ENCODE results near the gene RHOT2.
"Not testable (repeated sequence)": the region's sequence is repeated elsewhere in the genome, so short reads cannot be mapped to it uniquely, and the experiment has no call there.

RHOT2 gene

GRCh38 chr16:712740-713250 lies 44.9 kb downstream of the RHOT2 start:
- TF ChIP-seq CTCF (conservative IDR thresholded peaks at IDR 0.05) = peak; percentile 48
- not testable (repeated sequence) for H3K27ac ChIP-seq

DNA sequence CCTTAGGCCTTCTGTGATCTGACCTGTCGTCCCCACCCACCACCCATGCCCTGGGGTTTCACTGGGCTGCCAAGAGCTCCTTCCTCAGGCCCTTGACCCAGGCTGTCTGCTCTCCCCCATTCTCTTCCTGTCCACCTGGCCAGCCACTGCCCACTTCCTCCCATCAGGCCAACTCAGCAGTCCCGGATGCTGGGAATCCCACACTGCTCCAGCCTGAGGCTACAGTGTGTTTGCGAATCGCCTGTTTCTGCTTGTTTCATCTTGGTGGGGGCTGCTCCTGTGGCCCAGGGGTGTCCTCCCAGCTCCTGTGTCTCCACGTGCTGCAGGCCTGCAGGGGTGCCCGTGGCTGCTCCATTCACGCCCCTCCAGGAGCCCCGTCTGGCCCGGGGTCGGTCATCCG lies 46.1 kb downstream of the RHOT2 start:
- H3K27ac ChIP-seq = peak overlapping the region; percentile 82
- TF ChIP-seq ZFX (IDR thresholded peaks at IDR 0.05) (no peak), CTCF (conservative IDR thresholded peaks at IDR 0.05) (no peak)

DNA sequence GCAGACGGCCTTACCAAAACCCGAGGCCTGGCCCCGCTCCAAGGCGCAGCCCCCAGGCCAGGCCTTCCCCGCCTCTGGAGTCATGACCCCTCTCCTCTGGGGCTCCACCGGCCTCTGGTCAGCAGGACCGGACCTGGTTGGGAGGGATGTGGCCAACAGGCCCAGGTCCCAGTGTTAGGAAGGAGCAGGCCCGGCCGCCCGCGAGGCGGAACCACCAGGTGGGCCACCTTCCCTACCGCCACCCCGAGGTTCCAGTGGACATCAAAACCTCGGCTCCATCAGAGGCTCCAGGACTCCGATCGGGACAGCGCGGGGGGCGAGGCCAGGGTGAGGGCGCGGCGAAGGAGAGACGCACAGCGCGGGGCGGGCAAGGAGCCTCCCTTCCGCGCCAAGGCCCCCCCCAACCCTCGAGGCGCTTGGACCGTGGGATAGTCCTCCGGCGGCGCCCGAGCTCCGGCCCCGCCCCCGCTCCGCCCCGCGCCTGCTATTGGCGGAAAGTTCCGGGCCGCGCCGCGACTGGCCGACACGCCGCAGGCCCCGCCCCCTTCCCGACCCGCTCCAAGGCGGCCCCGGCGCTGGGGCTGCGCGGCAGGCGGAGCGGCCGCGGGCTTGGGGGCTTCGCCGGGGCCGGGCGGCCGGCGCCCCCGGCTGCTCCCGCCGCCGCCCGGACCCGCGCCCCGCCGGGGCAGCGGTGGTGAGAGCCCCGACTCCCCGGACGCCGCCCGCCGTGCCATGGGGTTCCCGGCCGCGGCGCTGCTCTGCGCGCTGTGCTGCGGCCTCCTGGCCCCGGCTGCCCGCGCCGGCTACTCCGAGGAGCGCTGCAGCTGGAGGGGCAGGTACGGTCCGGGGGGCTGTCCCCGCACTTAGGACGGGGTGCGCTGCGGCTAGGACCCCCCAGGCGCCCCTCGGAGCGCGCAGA lies 46.9 kb downstream of the RHOT2 start, which contains the start of gene METRN:
Gene METRN (plus strand): TSS at position 561 of the 919 bp plus-strand sequence. CDS start 172 bp downstream, at position 733.
- TF ChIP-seq CTCF (conservative IDR thresholded peaks at IDR 0.05) (no peak), ZFX (IDR thresholded peaks at IDR 0.05) (no peak)
- peak within 1 kb of the TSS; percentile 82 for H3K27ac ChIP-seq

DNA sequence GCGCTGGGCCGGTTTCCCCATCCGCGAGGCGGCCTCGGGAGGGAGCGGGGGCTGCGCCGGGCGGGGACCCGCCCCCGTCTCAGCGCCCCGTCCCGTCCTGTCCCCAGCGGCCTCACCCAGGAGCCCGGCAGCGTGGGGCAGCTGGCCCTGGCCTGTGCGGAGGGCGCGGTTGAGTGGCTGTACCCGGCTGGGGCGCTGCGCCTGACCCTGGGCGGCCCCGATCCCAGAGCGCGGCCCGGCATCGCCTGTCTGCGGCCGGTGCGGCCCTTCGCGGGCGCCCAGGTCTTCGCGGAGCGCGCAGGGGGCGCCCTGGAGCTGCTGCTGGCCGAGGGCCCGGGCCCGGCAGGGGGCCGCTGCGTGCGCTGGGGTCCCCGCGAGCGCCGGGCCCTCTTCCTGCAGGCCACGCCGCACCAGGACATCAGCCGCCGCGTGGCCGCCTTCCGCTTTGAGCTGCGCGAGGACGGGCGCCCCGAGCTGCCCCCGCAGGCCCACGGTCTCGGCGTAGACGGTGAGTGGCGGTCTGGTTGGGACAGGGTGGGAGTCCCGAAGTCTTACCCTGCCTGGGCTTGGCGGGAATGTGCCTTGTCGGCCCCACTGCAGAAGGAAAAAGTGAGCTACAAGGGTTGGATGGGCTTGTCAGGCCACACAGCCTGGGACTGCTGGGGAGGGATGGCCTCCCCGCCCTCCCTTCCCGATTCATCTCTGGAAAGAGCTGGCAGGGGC lies 47.7 kb downstream of the RHOT2 start:
- peak overlapping the region; percentile 82 for H3K27ac ChIP-seq
- peak; percentile 73 for TF ChIP-seq ZFX (IDR thresholded peaks at IDR 0.05)
- peak; percentile 62 for TF ChIP-seq CTCF (conservative IDR thresholded peaks at IDR 0.05)

GRCh38 chr16:716200-716568 lies 48.3 kb downstream of the RHOT2 start:
- TF ChIP-seq ZFX (IDR thresholded peaks at IDR 0.05) (no peak), CTCF (conservative IDR thresholded peaks at IDR 0.05) (no peak)
- peak overlapping the region; percentile 82 for H3K27ac ChIP-seq

GRCh38 chr16:716768-717325 lies 48.9 kb downstream of the RHOT2 start:
- peak overlapping the region; percentile 82 for H3K27ac ChIP-seq
- TF ChIP-seq ZFX (IDR thresholded peaks at IDR 0.05) = no peak
- no peak for TF ChIP-seq CTCF (conservative IDR thresholded peaks at IDR 0.05)
